Pancreas (tissue), 10 donors: Measurements from ENCODE around the gene OPN4. TPM values are rescaled to one million over a fixed set of nuclear protein-coding genes. Genes with fewer than 3 reads are reported as not detected.

Experiments
- ATAC-seq, 4 donors: fragments of 200-7000 bp; cut with Tn5 transposase; one replicate each; pipeline versions ENCODE4 v1.8.0 to v1.9.1; 2020; ENCODE audit warnings: mild to moderate bottlenecking in 4 of 4, moderate library complexity in 4 of 4
- DNase-seq, 6 donors: peaks; one replicate each; pipeline ENCODE4 v3.0.0-alpha.2; 2020
- FAIRE-seq: peaks from 2 replicates; lab custom pipeline; 2012; peaks lifted over from hg19 to GRCh38; lab: Jason Lieb, UNC
- H3K27ac ChIP-seq, 4 donors: fragments of 200-600 bp; sonication (generic); 1 replicate in 3 of 4; 2 replicates in 1 of 4; pipeline versions ENCODE4 v1.5.0 to v1.8.0; 2020
- H3K27me3 ChIP-seq, 4 donors: fragments of 200-600 bp; one replicate each; pipeline ENCODE4 v1.8.0; 2021
- H3K36me3 ChIP-seq, 3 donors: fragments of 200-600 bp; sonication (generic) in 1 of 3; one replicate each; pipeline versions ENCODE4 v1.5.0 to v1.8.0; 2020 to 2021
- H3K4me1 ChIP-seq, 3 donors: fragments of 200-600 bp; one replicate each; pipeline ENCODE4 v1.8.0; 2021
- H3K4me3 ChIP-seq, 4 donors: fragments of 200-600 bp; sonication (generic) in 2 of 4; one replicate each; pipeline versions ENCODE4 v1.5.0 to v1.8.0; 2020 to 2021
- H3K9me3 ChIP-seq, 4 donors: fragments of 200-600 bp; one replicate each; pipeline ENCODE4 v1.8.0; 2021
- CTCF ChIP-seq, 4 donors: fragments of 200-600 bp; sonication (generic) in 3 of 4; IDR thresholded peaks; one replicate each; pipeline versions ENCODE4 v1.5.0 to v1.8.0; 2021; ENCODE audit warnings: antibody characterized with exemption in 4 of 4
- WGBS, 2 donors: extraction: QIAGEN DNeasy Blood & Tissue Kit; methylation state at CpG; one replicate each; pipeline ENCODE4 v1.1.7; 2013; 5-methylcytosine and 5-hydroxymethylcytosine counted together
- intact Hi-C, 3 donors: fragments of 100-400 bp; cut with DNase I; formaldehyde crosslinking; loops; one replicate each; pipeline versions ENCODE4 v1.11.1 to v1.14.2; 2022
- polyA plus RNA-seq, 2 donors: library from polyadenylated mRNA; stranded (reverse); fragments of 200-250 nt; gene quantifications; one replicate each; pipeline ENCODE4 v1.2.3, GENCODE V29; 2013
- total RNA-seq, 6 donors: library from RNA; stranded (reverse); fragmentation: NEBNext Ultra II Directional in 4 of 6; extraction: Animal tissue kit (Norgen Biotek cat#: 25700) in 4 of 6; gene quantifications; one replicate each; pipeline versions ENCODE4 v1.2.1 to v1.2.4, GENCODE V29; 2021 to 2023
- donor health status: healthy with polysubstance abuse.
- donor health status: DM: no; HTN: no; CAD: no; lungs with moderate emphysema.
- donor health status: DM: no; HTN: no; CAD: no.
- donor health status: control.
- donor health status: control.
- donor health status: Bipolar disorder and iron deficiency.
- donor health status: DM: yes; HTN: yes; CAD: no.
- donor health status: DM: no; HTN: no; CAD: no.
- donor health status: DM: no; HTN: no; CAD: no.
- donor health status: DM: yes; HTN: yes; CAD: no.

Gene OPN4
- total RNA-seq, result not detected
- not detected for polyA plus RNA-seq

DNA sequence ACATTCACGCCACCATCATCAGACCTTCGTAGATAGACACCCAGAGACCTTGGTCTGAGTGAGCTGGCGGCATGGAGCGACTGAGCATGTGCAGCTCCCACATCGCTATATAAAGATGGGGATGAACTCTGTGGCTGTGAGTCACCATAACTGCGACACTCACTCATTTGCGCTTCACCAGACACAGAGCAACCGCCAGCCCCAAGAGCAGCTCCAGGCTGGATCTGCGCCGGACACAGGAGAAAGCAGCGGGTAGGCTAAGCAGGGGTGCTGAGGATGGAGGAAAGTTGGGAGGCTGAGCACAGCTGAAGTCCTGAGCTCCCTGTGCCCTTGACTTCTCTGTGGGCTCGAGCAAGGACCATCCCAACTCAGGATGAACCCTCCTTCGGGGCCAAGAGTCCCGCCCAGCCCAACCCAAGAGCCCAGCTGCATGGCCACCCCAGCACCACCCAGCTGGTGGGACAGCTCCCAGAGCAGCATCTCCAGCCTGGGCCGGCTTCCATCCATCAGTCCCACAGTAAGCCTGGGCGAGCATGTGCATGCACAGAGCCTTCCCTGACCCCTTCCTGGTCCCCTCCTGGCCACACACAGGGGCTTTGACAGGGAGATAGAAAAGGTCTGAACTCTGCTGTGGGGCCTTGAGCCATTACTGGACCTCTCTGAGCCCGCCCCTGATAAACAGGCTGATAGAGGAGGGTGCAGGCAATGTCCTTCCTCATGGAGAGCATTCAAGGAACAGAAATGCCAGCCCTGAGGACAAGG, at the start of gene OPN4:
TSS of gene OPN4 (plus strand) at position 137 of the 762 bp plus-strand sequence. CDS start at position 374, 237 bp downstream.
- H3K9me3 ChIP-seq, result no peaks in the 10 kb centered on the region
- H3K27ac ChIP-seq, result no peak within 1 kb of the TSS
- no peak within 1 kb of the TSS for H3K4me3 ChIP-seq
- H3K36me3 ChIP-seq, result no peaks in the 10 kb centered on the region
- no peak for FAIRE-seq
- 86 to 87% methylated on average over 17 of the region's 17 CpGs for WGBS, 2 donors
- intact Hi-C loops, result no loop called here
- H3K27me3 ChIP-seq, result no peaks in the 10 kb centered on the region
- peak in 2 of 6 donors; percentile 45 to 47 for DNase-seq
- no peaks in the 10 kb centered on the region for H3K4me1 ChIP-seq
- ATAC-seq, result no peak
- TF ChIP-seq CTCF (IDR thresholded peaks at IDR 0.05), result no peak

- FAIRE-seq (no peak), ATAC-seq (no peak), DNase-seq (no peak)
- TF ChIP-seq CTCF (IDR thresholded peaks at IDR 0.05), result no peak
- intact Hi-C loops, result no loop called here
- Histone ChIP-seq H3K27ac (no peak overlapping the region), H3K36me3 (no peaks in the 10 kb centered on the region), H3K4me1 (peaks cover 0 to 3% (median 0%) of the 10 kb centered on the region in 3 donors), H3K27me3 (no peaks in the 10 kb centered on the region), H3K4me3 (no peak overlapping the region), H3K9me3 (no peaks in the 10 kb centered on the region)
These were observed 46.7 kb upstream of the OPN4 start for GRCh38 chr10:86607674-86608073.

GRCh38 chr10:86609920-86610319, 44.4 kb upstream of the OPN4 start:
- DNase-seq, result no peak
- Histone ChIP-seq H3K9me3 (no peaks in the 10 kb centered on the region), H3K36me3 (no peaks in the 10 kb centered on the region), H3K4me3 (no peak overlapping the region), H3K27ac (no peak overlapping the region), H3K4me1 (no peaks in the 10 kb centered on the region), H3K27me3 (no peaks in the 10 kb centered on the region)
- no peak for FAIRE-seq
- TF ChIP-seq CTCF (IDR thresholded peaks at IDR 0.05), result no peak
- intact Hi-C loops, result no loop called here
- ATAC-seq, result no peak

DNA sequence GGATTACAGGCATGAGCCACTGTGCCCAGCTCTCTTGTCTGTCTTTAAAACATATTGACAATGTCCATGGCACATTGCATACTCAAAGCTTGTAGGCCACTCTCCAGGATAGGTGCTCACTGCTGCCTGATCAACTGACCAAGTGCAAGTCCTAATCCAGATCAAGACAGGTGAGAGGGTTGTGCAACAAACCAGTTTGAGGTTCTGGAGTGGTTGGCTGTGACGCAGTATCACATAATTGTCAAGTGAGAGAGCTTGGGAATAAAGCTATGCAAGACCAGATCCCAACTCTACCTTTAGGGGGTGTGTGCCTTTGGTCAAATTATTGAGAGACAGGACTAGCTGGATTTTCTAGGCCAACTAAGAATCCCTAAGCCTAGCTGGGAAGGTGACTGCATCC, 43.0 kb upstream of the OPN4 start:
- FAIRE-seq (no peak), ATAC-seq (no peak), DNase-seq (no peak)
- H3K9me3 ChIP-seq, result no peaks in the 10 kb centered on the region
- WGBS, 2 donors, result 85 to 91% methylated on average over 1 of the region's 1 CpG
- TF ChIP-seq CTCF (IDR thresholded peaks at IDR 0.05), result no peak
- H3K4me1 ChIP-seq, result no peaks in the 10 kb centered on the region
- H3K36me3 ChIP-seq, result no peaks in the 10 kb centered on the region
- no peaks in the 10 kb centered on the region for H3K27me3 ChIP-seq
- intact Hi-C loops, result no loop called here
- no peak overlapping the region for H3K4me3 ChIP-seq
- no peak overlapping the region for H3K27ac ChIP-seq

GRCh38 chr10:86613096-86613495, 41.3 kb upstream of the OPN4 start:
- intact Hi-C loops, result no loop called here
- Histone ChIP-seq H3K4me3 (no peak overlapping the region), H3K4me1 (no peaks in the 10 kb centered on the region), H3K27me3 (no peaks in the 10 kb centered on the region), H3K27ac (no peak overlapping the region), H3K9me3 (no peaks in the 10 kb centered on the region), H3K36me3 (no peaks in the 10 kb centered on the region)
- 86% methylated on average over 5 of the region's 5 CpGs for WGBS, 2 donors
- DNase-seq, result no peak
- FAIRE-seq, result no peak
- ATAC-seq, result no peak
- TF ChIP-seq CTCF (IDR thresholded peaks at IDR 0.05), result no peak
